AG09309 (cell line): ENCODE data around the gene GBX1.

ENCODE experiments used
- DNase-seq: peaks from one replicate; pipeline ENCODE4 v3.0.0-alpha.2; 2010; ENCODE audit warnings: low read depth
- H3K4me3 ChIP-seq: 2 replicates; pipeline ENCODE4 v1.5.1; 2011; ENCODE audit warnings: mild to moderate bottlenecking, low read depth, low read length, moderate library complexity; ENCODE audit not compliant: control insufficient read depth
- TF ChIP-seq, protein P1 (sequence below): IDR thresholded peaks from 2 replicates; pipeline ENCODE4 v1.5.1; 2011; ENCODE audit warnings: mild to moderate bottlenecking, low read depth, low read length, inconsistent platforms; ENCODE audit not compliant: insufficient read depth, control insufficient read depth; ENCODE audit errors: missing control alignments

Gene GBX1

DNA sequence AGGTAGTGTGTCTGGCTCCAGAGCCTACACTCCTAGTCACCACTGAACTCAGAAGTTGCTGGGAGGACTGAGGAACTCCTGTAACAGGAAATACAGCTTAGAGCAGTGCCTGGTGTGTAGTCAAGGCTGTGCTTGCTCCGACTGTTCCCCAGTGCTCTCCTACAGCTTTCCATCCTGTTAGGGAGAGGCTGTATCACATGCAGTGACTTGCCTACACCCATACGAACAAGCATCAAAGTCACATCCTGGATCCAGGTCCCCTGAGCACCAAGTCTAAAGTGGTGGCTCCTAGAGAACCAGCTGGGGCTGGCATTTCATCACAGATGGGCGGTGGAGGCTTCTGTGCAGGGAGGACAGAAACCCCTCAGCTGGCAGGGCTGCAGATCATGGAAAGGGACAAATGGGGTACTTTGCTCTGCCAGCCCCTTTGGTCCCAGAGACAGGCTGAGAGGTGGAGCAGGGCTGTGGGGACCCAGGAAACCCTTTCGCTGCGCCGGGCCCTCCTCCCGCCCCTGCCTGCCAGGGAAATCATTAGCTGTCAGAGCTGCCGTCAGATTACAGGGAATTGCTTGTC is 11.9 kb upstream of the GBX1 start:
- H3K4me3 ChIP-seq = no peak overlapping the region
- TF ChIP-seq, protein P1, sequence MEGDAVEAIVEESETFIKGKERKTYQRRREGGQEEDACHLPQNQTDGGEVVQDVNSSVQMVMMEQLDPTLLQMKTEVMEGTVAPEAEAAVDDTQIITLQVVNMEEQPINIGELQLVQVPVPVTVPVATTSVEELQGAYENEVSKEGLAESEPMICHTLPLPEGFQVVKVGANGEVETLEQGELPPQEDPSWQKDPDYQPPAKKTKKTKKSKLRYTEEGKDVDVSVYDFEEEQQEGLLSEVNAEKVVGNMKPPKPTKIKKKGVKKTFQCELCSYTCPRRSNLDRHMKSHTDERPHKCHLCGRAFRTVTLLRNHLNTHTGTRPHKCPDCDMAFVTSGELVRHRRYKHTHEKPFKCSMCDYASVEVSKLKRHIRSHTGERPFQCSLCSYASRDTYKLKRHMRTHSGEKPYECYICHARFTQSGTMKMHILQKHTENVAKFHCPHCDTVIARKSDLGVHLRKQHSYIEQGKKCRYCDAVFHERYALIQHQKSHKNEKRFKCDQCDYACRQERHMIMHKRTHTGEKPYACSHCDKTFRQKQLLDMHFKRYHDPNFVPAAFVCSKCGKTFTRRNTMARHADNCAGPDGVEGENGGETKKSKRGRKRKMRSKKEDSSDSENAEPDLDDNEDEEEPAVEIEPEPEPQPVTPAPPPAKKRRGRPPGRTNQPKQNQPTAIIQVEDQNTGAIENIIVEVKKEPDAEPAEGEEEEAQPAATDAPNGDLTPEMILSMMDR = no peak
- DNase-seq = no peak

DNA sequence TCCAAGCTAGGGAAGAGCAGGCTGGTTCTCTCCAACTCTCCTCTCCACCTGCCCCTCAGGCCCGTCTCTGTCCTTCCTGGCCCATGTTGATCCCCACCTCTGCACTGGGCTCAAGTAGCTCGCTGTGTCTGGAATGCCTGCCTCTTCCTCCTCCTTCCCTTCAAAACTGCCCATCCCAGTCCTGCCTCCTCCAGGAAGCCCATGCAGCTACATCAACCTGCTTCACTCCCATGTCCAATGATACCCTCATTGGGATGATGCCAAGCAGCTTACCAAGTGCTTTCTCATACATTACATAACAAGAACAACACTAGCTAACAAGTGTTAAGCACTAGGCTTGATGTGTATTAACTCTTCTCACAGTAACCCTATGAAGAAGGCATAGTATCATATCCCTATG is 11.3 kb upstream of the GBX1 start:
- DNase-seq = no peak
- no peak overlapping the region for H3K4me3 ChIP-seq
- TF ChIP-seq, protein P1 = no peak

DNA sequence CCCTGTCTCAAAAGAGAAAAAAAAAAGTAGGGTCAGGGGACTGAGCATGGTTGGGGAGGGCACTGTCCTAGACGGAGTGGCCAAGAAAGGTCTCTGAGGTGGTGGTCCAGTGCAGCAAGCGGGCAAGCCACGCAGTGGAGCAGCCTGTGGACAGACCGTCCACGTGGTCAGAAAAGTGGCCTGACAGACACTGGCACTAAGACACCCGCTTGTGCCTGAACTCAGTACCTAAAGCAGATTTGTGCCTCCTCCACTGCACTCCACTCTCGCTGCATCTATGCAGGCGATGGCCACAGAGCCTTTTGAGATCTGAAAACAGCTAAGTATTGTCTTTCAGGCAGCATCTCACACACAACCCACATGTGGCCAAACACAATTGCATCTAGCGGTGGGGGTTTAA is 10.7 kb upstream of the GBX1 start:
- no peak overlapping the region for H3K4me3 ChIP-seq
- no peak for DNase-seq
- TF ChIP-seq, protein P1 = no peak

DNA sequence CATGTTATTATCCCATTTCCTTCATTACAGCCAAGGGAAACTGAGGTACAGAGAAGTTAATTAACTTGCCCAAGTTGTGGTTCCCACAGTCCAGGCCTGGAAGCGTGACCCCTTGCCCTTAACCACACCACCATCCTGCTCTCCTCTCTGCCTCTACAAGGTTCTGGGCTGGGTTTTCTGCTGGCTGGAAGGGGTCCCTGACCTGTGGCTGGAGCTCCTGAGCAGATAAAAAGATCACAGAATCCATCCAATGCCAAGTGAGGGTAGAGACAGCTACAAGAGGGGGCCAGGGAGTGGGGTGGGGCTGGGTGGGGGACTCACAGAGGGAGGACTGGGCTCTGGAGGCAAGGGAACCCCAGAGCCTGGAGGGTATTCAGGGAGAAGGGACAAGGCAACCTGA is 9.8 kb upstream of the GBX1 start:
- DNase-seq = no peak
- no peak overlapping the region for H3K4me3 ChIP-seq
- TF ChIP-seq, protein P1 = no peak

DNA sequence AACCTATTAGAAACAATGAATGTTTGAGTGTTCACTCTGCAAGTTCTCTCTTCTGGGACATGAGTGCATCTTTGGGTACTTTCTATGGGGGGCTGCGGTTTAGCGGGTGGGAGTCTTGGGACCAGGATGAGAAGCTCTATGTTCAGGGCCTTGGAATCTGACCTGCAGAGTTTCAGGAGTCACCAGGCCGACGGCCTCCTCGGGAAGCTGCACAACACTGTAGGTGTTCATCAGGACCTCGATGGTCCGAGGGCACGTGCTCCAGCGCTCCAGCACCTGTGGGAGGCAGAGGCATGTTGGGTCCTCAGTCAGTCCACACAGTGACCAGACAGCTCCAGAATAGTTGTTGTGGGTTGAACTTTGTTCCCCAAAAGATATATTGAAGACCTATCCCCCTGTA is 8.9 kb upstream of the GBX1 start:
- TF ChIP-seq, protein P1 = no peak
- DNase-seq = no peak
- H3K4me3 ChIP-seq = no peak overlapping the region

DNA sequence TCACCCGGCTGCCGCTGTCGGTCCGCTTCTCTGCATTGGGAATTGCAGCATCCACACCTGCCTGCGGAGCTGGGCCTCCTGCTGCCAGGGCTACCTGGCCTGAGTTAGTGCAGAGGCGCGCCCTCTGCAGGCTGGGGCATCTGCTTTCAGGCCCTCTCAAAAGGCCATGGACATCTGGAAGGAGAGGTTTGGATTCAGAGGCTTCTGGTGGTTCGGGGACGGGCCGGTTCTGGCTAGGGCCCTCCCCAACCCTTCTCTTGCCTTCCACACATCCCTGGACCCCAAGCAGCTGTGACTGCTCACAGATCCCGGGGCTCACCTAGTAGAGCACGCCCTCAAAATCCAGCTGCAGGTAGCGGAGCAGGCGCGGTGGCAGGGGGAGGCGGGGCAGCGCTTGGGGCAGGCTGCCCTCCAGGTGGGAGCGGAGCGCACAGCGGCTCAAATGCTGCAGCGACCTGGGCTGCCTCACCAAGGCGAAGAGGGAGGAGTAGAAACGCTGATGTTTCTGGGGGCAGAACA is 8.4 kb upstream of the GBX1 start:
- no peak for DNase-seq
- no peak overlapping the region for H3K4me3 ChIP-seq
- TF ChIP-seq, protein P1 = no peak
